Osteoblast (primary cell): ENCODE results near the gene NELFB. TPM values are rescaled to one million over a fixed set of nuclear protein-coding genes. Genes with fewer than 3 reads are reported as not detected.

Experiments used
- DNase-seq: peaks from one replicate; pipeline ENCODE4 v3.0.0; 2011; ENCODE audit warnings: low spot score, mixed read lengths; ENCODE audit not compliant: insufficient read length; ENCODE audit errors: missing footprints
- H2AFZ ChIP-seq: 2 replicates; pipeline ENCODE4 v1.6.0; 2011; ENCODE audit warnings: mild to moderate bottlenecking, low read length
- H3K27ac ChIP-seq: 2 replicates; pipeline ENCODE4 v1.5.1; 2011; ENCODE audit warnings: mild to moderate bottlenecking, low read depth, low read length, moderate library complexity
- H3K27me3 ChIP-seq: 2 replicates; pipeline ENCODE4 v1.6.0; 2012; ENCODE audit warnings: mild to moderate bottlenecking, control low read depth, inconsistent platforms, low read length, moderate library complexity; ENCODE audit not compliant: insufficient read depth
- H3K36me3 ChIP-seq: 2 replicates; pipeline ENCODE4 v1.5.1; 2011; ENCODE audit warnings: mild to moderate bottlenecking, low read length, control low read depth, moderate library complexity; ENCODE audit not compliant: insufficient read depth
- H3K4me1 ChIP-seq: 2 replicates; pipeline ENCODE4 v1.5.1; 2011; ENCODE audit warnings: mild to moderate bottlenecking, low read length, control low read depth, moderate library complexity; ENCODE audit not compliant: insufficient read depth
- H3K4me2 ChIP-seq: 2 replicates; pipeline ENCODE4 v1.6.0; 2011; ENCODE audit warnings: mild to moderate bottlenecking, low read length; ENCODE audit not compliant: insufficient read depth
- H3K4me3 ChIP-seq: fragments of 200-600 bp; sonication (generic); 3 replicates; pipeline ENCODE4 v1.5.1; 2012; ENCODE audit warnings: mild to moderate bottlenecking, low read length, inconsistent platforms; ENCODE audit not compliant: insufficient read depth
- H3K79me2 ChIP-seq: 2 replicates; pipeline ENCODE4 v1.6.0; 2012; ENCODE audit warnings: mild to moderate bottlenecking, low read length, control low read depth, inconsistent platforms; ENCODE audit not compliant: insufficient read depth
- H3K9me3 ChIP-seq: 2 replicates; pipeline ENCODE4 v1.5.1; 2011; ENCODE audit warnings: low read depth, low read length, control low read depth
- H4K20me1 ChIP-seq: 2 replicates; pipeline ENCODE4 v1.6.0; 2012; ENCODE audit warnings: mild to moderate bottlenecking, low read length, control low read depth; ENCODE audit not compliant: insufficient read depth
- CTCF ChIP-seq: IDR thresholded peaks from 2 replicates; pipeline ENCODE4 v1.5.1; 2011; ENCODE audit warnings: mild to moderate bottlenecking, low read depth, low read length, moderate library complexity; ENCODE audit errors: extremely low read depth
- total RNA-seq: library from RNA; depleted of rRNA; stranded (reverse); fragments of >200 nt; gene quantifications from 2 replicates; pipeline ENCODE4 v1.2.3, GENCODE V29; 2012

NELFB gene
- total RNA-seq, 1 donor: 47.4 TPM

- peaks cover 11% of the 10 kb centered on the region for H4K20me1 ChIP-seq
Observed at GRCh38 chr9:137269231-137269772, 14.2 kb downstream of the NELFB start.

GRCh38 chr9:137270929-137271695, 16.0 kb downstream of the NELFB start:
- H3K4me2 ChIP-seq: no peak overlapping the region
- no peak overlapping the region for H3K4me3 ChIP-seq
- no peaks in the 10 kb centered on the region for H3K9me3 ChIP-seq
- no peak overlapping the region for H3K27ac ChIP-seq
- H3K4me1 ChIP-seq: peaks cover 20% of the 10 kb centered on the region
- peak; percentile 85 for DNase-seq
- H3K79me2 ChIP-seq: peaks cover 14% of the 10 kb centered on the region
- TF ChIP-seq CTCF: no peak
- no peaks in the 10 kb centered on the region for H3K27me3 ChIP-seq
- H3K36me3 ChIP-seq: peaks cover 42% of the 10 kb centered on the region
- H4K20me1 ChIP-seq: peaks cover 11% of the 10 kb centered on the region
- H2AFZ ChIP-seq: no peak overlapping the region

More at GRCh38 chr9:137269231-137269772, 14.2 kb downstream of the NELFB start:
- peak; percentile 97 for DNase-seq
- H3K4me2 ChIP-seq: no peak overlapping the region
- no peak overlapping the region for H2AFZ ChIP-seq
- H3K36me3 ChIP-seq: peaks cover 49% of the 10 kb centered on the region
- no peak for TF ChIP-seq CTCF
- H3K4me1 ChIP-seq: peaks cover 20% of the 10 kb centered on the region
- no peaks in the 10 kb centered on the region for H3K27me3 ChIP-seq
- H3K9me3 ChIP-seq: no peaks in the 10 kb centered on the region
- H3K79me2 ChIP-seq: peaks cover 17% of the 10 kb centered on the region
- peak overlapping the region; percentile 61 for H3K27ac ChIP-seq
- H3K4me3 ChIP-seq: no peak overlapping the region

GRCh38 chr9:137271696-137272076, 16.6 kb downstream of the NELFB start:
- peak; percentile 68 for DNase-seq

More at GRCh38 chr9:137271696-137272076, 16.6 kb downstream of the NELFB start:
- Histone ChIP-seq H3K27me3 (no peaks in the 10 kb centered on the region), H3K9me3 (no peaks in the 10 kb centered on the region), H3K4me1 (peaks cover 25% of the 10 kb centered on the region), H3K4me3 (no peak overlapping the region), H4K20me1 (peaks cover 11% of the 10 kb centered on the region), H3K27ac (no peak overlapping the region), H2AFZ (no peak overlapping the region), H3K79me2 (peaks cover 14% of the 10 kb centered on the region), H3K4me2 (no peak overlapping the region), H3K36me3 (peaks cover 39% of the 10 kb centered on the region)
- no peak for TF ChIP-seq CTCF
